Neutrophil (primary cell): ENCODE results near the gene TBL3.

ENCODE experiments used
- H3K27ac ChIP-seq: fragments of 200-600 bp; sonication (generic); 2 replicates; pipeline ENCODE4 v1.5.1; 2016; ENCODE audit warnings: mild to moderate bottlenecking, moderate library complexity
- H3K27me3 ChIP-seq: fragments of 200-600 bp; sonication (generic); 2 replicates; pipeline ENCODE4 v1.6.0; 2016; ENCODE audit warnings: mild to moderate bottlenecking
- H3K36me3 ChIP-seq: fragments of 200-600 bp; sonication (generic); 2 replicates; pipeline ENCODE4 v1.5.1; 2017
- H3K4me1 ChIP-seq, 2 experiments: fragments of 200-600 bp in 1 of 2; sonication (generic) in 1 of 2; 1 replicate in 1 of 2; 2 replicates in 1 of 2; pipeline versions ENCODE4 v1.5.1 to v1.6.1; 2013 to 2016; ENCODE audit warnings: low read depth in 1 of 2, low read length in 1 of 2, mild to moderate bottlenecking in 1 of 2, moderate library complexity in 1 of 2; ENCODE audit not compliant: control insufficient read depth in 1 of 2, insufficient read depth in 1 of 2
- H3K4me3 ChIP-seq, 2 experiments: fragments of 200-600 bp in 1 of 2; sonication (generic) in 1 of 2; 1 replicate in 1 of 2; 2 replicates in 1 of 2; pipeline ENCODE4 v1.5.1; 2013 to 2016; ENCODE audit warnings: low read depth in 1 of 2, low read length in 1 of 2, mild to moderate bottlenecking in 1 of 2, moderate library complexity in 1 of 2
- H3K9me3 ChIP-seq: fragments of 200-600 bp; sonication (generic); 2 replicates; pipeline ENCODE4 v1.5.1; 2016
- TF ChIP-seq, protein P1 (sequence below): fragments of 200-600 bp; sonication (generic); IDR thresholded peaks from 2 replicates; pipeline ENCODE4 v1.5.1; 2016; ENCODE audit warnings: antibody characterized with exemption

TBL3 gene

DNA sequence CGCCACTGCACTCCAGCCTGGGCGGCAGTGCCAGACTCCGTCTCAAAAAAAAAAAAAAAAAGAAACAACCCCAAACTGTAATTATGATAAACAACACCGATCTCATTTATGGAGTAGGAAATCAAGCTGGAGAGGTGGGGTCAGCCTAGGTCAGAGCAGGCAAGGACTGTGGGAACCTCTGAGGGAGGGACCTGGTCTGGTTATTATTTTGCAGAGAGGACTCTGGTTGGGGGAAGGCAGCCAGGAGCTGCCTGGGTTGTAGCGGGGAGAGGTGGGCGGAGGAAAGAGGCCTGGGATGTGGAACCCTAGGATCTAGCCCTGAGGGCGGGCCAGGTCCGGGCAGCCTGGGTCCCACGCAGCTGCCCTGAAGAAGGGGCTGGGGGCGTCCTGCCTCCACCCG, 42.7 kb upstream of the TBL3 start:
- Histone ChIP-seq H3K9me3 (no peaks in the 10 kb centered on the region), H3K4me3 (peak overlapping the region; percentile 65 to 89), H3K27me3 (peaks cover 10% of the 10 kb centered on the region), H3K27ac (peak overlapping the region; percentile 93), H3K4me1 (peaks cover 46 to 51% of the 10 kb centered on the region in 2 experiments), H3K36me3 (no peaks in the 10 kb centered on the region)
- TF ChIP-seq, protein P1, sequence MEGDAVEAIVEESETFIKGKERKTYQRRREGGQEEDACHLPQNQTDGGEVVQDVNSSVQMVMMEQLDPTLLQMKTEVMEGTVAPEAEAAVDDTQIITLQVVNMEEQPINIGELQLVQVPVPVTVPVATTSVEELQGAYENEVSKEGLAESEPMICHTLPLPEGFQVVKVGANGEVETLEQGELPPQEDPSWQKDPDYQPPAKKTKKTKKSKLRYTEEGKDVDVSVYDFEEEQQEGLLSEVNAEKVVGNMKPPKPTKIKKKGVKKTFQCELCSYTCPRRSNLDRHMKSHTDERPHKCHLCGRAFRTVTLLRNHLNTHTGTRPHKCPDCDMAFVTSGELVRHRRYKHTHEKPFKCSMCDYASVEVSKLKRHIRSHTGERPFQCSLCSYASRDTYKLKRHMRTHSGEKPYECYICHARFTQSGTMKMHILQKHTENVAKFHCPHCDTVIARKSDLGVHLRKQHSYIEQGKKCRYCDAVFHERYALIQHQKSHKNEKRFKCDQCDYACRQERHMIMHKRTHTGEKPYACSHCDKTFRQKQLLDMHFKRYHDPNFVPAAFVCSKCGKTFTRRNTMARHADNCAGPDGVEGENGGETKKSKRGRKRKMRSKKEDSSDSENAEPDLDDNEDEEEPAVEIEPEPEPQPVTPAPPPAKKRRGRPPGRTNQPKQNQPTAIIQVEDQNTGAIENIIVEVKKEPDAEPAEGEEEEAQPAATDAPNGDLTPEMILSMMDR: no peak

GRCh38 chr16:1929578-1930337, 42.1 kb upstream of the TBL3 start:
- peak overlapping the region; percentile 65 to 89 for H3K4me3 ChIP-seq
- H3K9me3 ChIP-seq: no peaks in the 10 kb centered on the region
- TF ChIP-seq, protein P1: peak; percentile 100
- H3K27ac ChIP-seq: peak overlapping the region; percentile 93
- H3K27me3 ChIP-seq: peaks cover 3% of the 10 kb centered on the region
- peaks cover 3% of the 10 kb centered on the region for H3K36me3 ChIP-seq
- peaks cover 52 to 58% of the 10 kb centered on the region in 2 experiments for H3K4me1 ChIP-seq

DNA sequence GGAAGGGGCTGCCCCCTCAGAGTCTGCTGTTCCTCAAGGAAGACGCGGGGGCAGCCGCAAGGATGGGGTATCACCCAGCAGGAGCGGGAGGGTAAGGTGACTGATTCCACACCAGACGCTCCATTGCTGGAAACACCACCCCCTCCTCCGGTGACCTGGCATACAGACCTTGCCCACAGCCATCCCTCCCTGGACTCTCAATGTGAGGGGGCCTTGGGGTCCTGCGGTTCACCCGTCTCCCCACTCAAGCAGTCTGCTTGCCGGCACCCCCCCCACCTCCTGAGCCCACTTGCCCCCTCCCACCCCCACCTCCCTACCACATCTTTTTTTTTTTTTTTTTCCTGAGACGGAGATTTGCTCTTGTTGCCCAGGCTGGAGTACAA, 41.5 kb upstream of the TBL3 start:
- H3K27ac ChIP-seq: peak overlapping the region; percentile 93
- H3K4me3 ChIP-seq: peak overlapping the region; percentile 65 to 89
- no peaks in the 10 kb centered on the region for H3K27me3 ChIP-seq
- no peaks in the 10 kb centered on the region for H3K9me3 ChIP-seq
- peaks cover 58 to 63% of the 10 kb centered on the region in 2 experiments for H3K4me1 ChIP-seq
- peaks cover 9% of the 10 kb centered on the region for H3K36me3 ChIP-seq
- TF ChIP-seq, protein P1: no peak

GRCh38 chr16:1932050-1933028, 39.5 kb upstream of the TBL3 start:
- H3K27ac ChIP-seq: peak overlapping the region; percentile 93

GRCh38 chr16:1933097-1933661, 38.7 kb upstream of the TBL3 start:
- TF ChIP-seq, protein P1: no peak
- Histone ChIP-seq H3K4me3 (no peak overlapping the region), H3K27me3 (no peaks in the 10 kb centered on the region), H3K27ac (peak overlapping the region; percentile 93), H3K36me3 (peaks cover 36% of the 10 kb centered on the region), H3K4me1 (peaks cover 85 to 92% of the 10 kb centered on the region in 2 experiments), H3K9me3 (no peaks in the 10 kb centered on the region)

More at GRCh38 chr16:1932050-1933028, 39.5 kb upstream of the TBL3 start:
- H3K4me1 ChIP-seq: peaks cover 77 to 83% of the 10 kb centered on the region in 2 experiments
- H3K9me3 ChIP-seq: no peaks in the 10 kb centered on the region
- peaks cover 28% of the 10 kb centered on the region for H3K36me3 ChIP-seq
- no peak overlapping the region for H3K4me3 ChIP-seq
- TF ChIP-seq, protein P1: no peak
- H3K27me3 ChIP-seq: no peaks in the 10 kb centered on the region
